ENCODE measurements around the gene PPP2R2C. TPM values are rescaled to one million over a fixed set of nuclear protein-coding genes. Genes with fewer than 3 reads are reported as not detected.

The PPP2R2C gene
- total RNA-seq, 1 experiment from 2014 or later, result 0.17 TPM

- no peak for DNase-seq (ENCODE audit: low read depth)
Measured at GRCh38 chr4:6347511-6348045, 124.8 kb downstream of the PPP2R2C start.

- no peak for DNase-seq (ENCODE audit: low read depth)
Measured at GRCh38 chr4:6346373-6347110, 125.9 kb downstream of the PPP2R2C start.

GRCh38 chr4:6345866-6346265 is 126.5 kb downstream of the PPP2R2C start:
- DNase-seq (ENCODE audit: low read depth), result no peak

- DNase-seq (ENCODE audit: low read depth), result no peak
Measured at GRCh38 chr4:6345096-6345830, 127.2 kb downstream of the PPP2R2C start.

- DNase-seq (ENCODE audit: low read depth), result peak; percentile 84
Measured at GRCh38 chr4:6343939-6344408, 128.4 kb downstream of the PPP2R2C start.

GRCh38 chr4:6342530-6343293 is 129.7 kb downstream of the PPP2R2C start:
- DNase-seq (ENCODE audit: low read depth), result peak; percentile 35

- DNase-seq (ENCODE audit: low read depth), result no peak
Measured at GRCh38 chr4:6341696-6342095, 130.7 kb downstream of the PPP2R2C start.

- DNase-seq (ENCODE audit: low read depth), result no peak
Measured at GRCh38 chr4:6340446-6341015, 131.9 kb downstream of the PPP2R2C start.

GRCh38 chr4:6339818-6340445 is 132.5 kb downstream of the PPP2R2C start:
- no peak for DNase-seq (ENCODE audit: low read depth)

GRCh38 chr4:6338951-6339817 is 133.2 kb downstream of the PPP2R2C start:
- no peak for DNase-seq (ENCODE audit: low read depth)

- no peak for DNase-seq (ENCODE audit: low read depth)
Measured at GRCh38 chr4:6338175-6338950, 134.1 kb downstream of the PPP2R2C start.

- no peak for DNase-seq (ENCODE audit: low read depth)
Measured at GRCh38 chr4:6337331-6337935, 135.0 kb downstream of the PPP2R2C start.

- no peak for DNase-seq (ENCODE audit: low read depth)
Measured at GRCh38 chr4:6336166-6336565, 136.2 kb downstream of the PPP2R2C start.

- DNase-seq (ENCODE audit: low read depth), result no peak
Measured at GRCh38 chr4:6335040-6335590, 137.3 kb downstream of the PPP2R2C start.

GRCh38 chr4:6334203-6334887 is 138.1 kb downstream of the PPP2R2C start:
- DNase-seq (ENCODE audit: low read depth), result no peak

- no peak for DNase-seq (ENCODE audit: low read depth)
Measured at GRCh38 chr4:6333301-6334202, 138.9 kb downstream of the PPP2R2C start.

- no peak for DNase-seq (ENCODE audit: low read depth)
Measured at GRCh38 chr4:6332669-6333050, 139.8 kb downstream of the PPP2R2C start.
